Ammon's horn (tissue), 1 donor: Measurements from ENCODE around the gene DHX9.
"Not testable (repeated sequence)": the region's sequence is repeated elsewhere in the genome, so short reads cannot be mapped to it uniquely, and the experiment has no call there.

ENCODE experiments used
- DNase-seq: peaks from one replicate; pipeline ENCODE4 v3.0.0-alpha.2; 2016; ENCODE audit warnings: low spot score

DHX9 gene

GRCh38 chr1:182889997-182890396 is 50.9 kb downstream of the DHX9 start:
- no peak for DNase-seq

GRCh38 chr1:182890927-182891610 is 51.9 kb downstream of the DHX9 start:
- no peak for DNase-seq

- no peak for DNase-seq
These were observed 58.5 kb downstream of the DHX9 start for GRCh38 chr1:182897696-182898095.

- DNase-seq = not testable (repeated sequence)
These were observed 62.8 kb downstream of the DHX9 start for GRCh38 chr1:182901946-182902345.

- DNase-seq = no peak
These were observed 66.2 kb downstream of the DHX9 start for GRCh38 chr1:182905321-182905720.

GRCh38 chr1:182909578-182909977 is 70.4 kb downstream of the DHX9 start:
- no peak for DNase-seq

- DNase-seq = no peak
These were observed 71.0 kb downstream of the DHX9 start for GRCh38 chr1:182910143-182910542.

- DNase-seq = no peak
These were observed 74.3 kb downstream of the DHX9 start for GRCh38 chr1:182913401-182913800.

- no peak for DNase-seq
These were observed 78.2 kb downstream of the DHX9 start for GRCh38 chr1:182917378-182917777.

- DNase-seq = no peak
These were observed 86.5 kb downstream of the DHX9 start for GRCh38 chr1:182925661-182926060.

- no peak for DNase-seq
These were observed 88.7 kb downstream of the DHX9 start for GRCh38 chr1:182927693-182928433.

GRCh38 chr1:182930985-182931384 is 91.8 kb downstream of the DHX9 start:
- no peak for DNase-seq

GRCh38 chr1:182935716-182936115 is 96.6 kb downstream of the DHX9 start:
- DNase-seq = no peak
